Fibroblast of skin of left quadriceps (primary cell): Measurements from ENCODE around the gene PPM1A.

Experiments
- DNase-seq, 2 experiments: peaks; one replicate each; pipeline ENCODE4 v3.0.0-alpha.2; 2013; ENCODE audit warnings: low read depth in 2 of 2

Gene PPM1A

GRCh38 chr14:60248697-60249318 lies at the start of gene PPM1A:
PPM1A (plus strand) TSS chr14:60249221; CDS start chr14:60282704, 33,483 bp downstream.
- peak; percentile 88 to 89 for DNase-seq

- no peak for DNase-seq
These were observed 49.7 kb upstream of the PPM1A start for GRCh38 chr14:60199321-60199720.

GRCh38 chr14:60204104-60204842 lies 44.7 kb upstream of the PPM1A start:
- DNase-seq, result no peak

GRCh38 chr14:60204843-60205774 lies 43.9 kb upstream of the PPM1A start:
- DNase-seq, result no peak

- no peak for DNase-seq
These were observed 42.8 kb upstream of the PPM1A start for GRCh38 chr14:60206249-60206670.

- DNase-seq, result no peak
These were observed 42.0 kb upstream of the PPM1A start for GRCh38 chr14:60206837-60207533.

- no peak for DNase-seq
These were observed 38.3 kb upstream of the PPM1A start for GRCh38 chr14:60210703-60211102.

- no peak for DNase-seq
These were observed 37.9 kb upstream of the PPM1A start for GRCh38 chr14:60211153-60211552.

- no peak for DNase-seq
These were observed 36.3 kb upstream of the PPM1A start for GRCh38 chr14:60212503-60213371.

- no peak for DNase-seq
These were observed 35.0 kb upstream of the PPM1A start for GRCh38 chr14:60214003-60214402.

GRCh38 chr14:60214415-60215126 lies 34.5 kb upstream of the PPM1A start:
- no peak for DNase-seq

GRCh38 chr14:60215127-60215444 lies 33.9 kb upstream of the PPM1A start:
- DNase-seq, result no peak

GRCh38 chr14:60215520-60216420 lies 33.3 kb upstream of the PPM1A start:
- DNase-seq, result no peak

- DNase-seq, result no peak
These were observed 31.3 kb upstream of the PPM1A start for GRCh38 chr14:60217713-60218112.

- DNase-seq, result no peak
These were observed 28.9 kb upstream of the PPM1A start for GRCh38 chr14:60220084-60220483.

GRCh38 chr14:60220917-60221316 lies 28.1 kb upstream of the PPM1A start:
- no peak for DNase-seq

- no peak for DNase-seq
These were observed 27.6 kb upstream of the PPM1A start for GRCh38 chr14:60221457-60221856.

- DNase-seq, result no peak
These were observed 26.2 kb upstream of the PPM1A start for GRCh38 chr14:60222820-60223219.

- DNase-seq, result no peak
These were observed 23.8 kb upstream of the PPM1A start for GRCh38 chr14:60225265-60225664.
